Natural killer cell (primary cell): ENCODE measurements around the gene ZNF827. TPM values are rescaled to one million over a fixed set of nuclear protein-coding genes. Genes with fewer than 3 reads are reported as not detected.

Experiments
- ATAC-seq, 3 donors: fragments of 150-1000 bp in 2 of 3; fragments of 200-7000 bp in 1 of 3; cut with Tn5 transposase; 1 replicate in 1 of 3; 2 replicates in 2 of 3; pipeline ENCODE4 v1.10.0; 2021; ENCODE audit warnings: mild to moderate bottlenecking in 2 of 3, moderate library complexity in 2 of 3
- DNase-seq, 2 donors: peaks; one replicate each; pipeline versions ENCODE4 v3.0.0 to v3.0.0-alpha.2; 2013 to 2021; ENCODE audit warnings: mixed read lengths in 1 of 2
- H3K27ac ChIP-seq: one replicate; pipeline ENCODE4 v1.5.1; 2013; ENCODE audit warnings: mild to moderate bottlenecking, low read length
- H3K27me3 ChIP-seq: one replicate; pipeline ENCODE4 v1.6.1; 2013; ENCODE audit warnings: low read length; ENCODE audit not compliant: control insufficient read depth, insufficient read depth
- H3K36me3 ChIP-seq: one replicate; pipeline ENCODE4 v1.6.1; 2013; ENCODE audit warnings: low read length; ENCODE audit not compliant: control insufficient read depth, insufficient read depth
- H3K4me1 ChIP-seq: one replicate; pipeline ENCODE4 v1.6.1; 2013; ENCODE audit warnings: low read length; ENCODE audit not compliant: control insufficient read depth, insufficient read depth
- H3K4me3 ChIP-seq: one replicate; pipeline ENCODE4 v1.5.1; 2013; ENCODE audit warnings: low read length
- H3K9me3 ChIP-seq: one replicate; pipeline ENCODE4 v1.6.1; 2013; ENCODE audit warnings: low read length; ENCODE audit not compliant: control insufficient read depth, insufficient read depth
- H3K27ac Mint-ChIP-seq, 2 donors: one replicate each; pipeline ENCODE4 v1.8.0; 2022; ENCODE audit warnings: mild to moderate bottlenecking in 2 of 2, mixed read lengths in 2 of 2, moderate library complexity in 1 of 2
- H3K27me3 Mint-ChIP-seq, 2 donors: one replicate each; pipeline ENCODE4 v1.8.0; 2022; ENCODE audit warnings: low read depth in 2 of 2, mixed read lengths in 2 of 2
- H3K36me3 Mint-ChIP-seq: one replicate; pipeline ENCODE4 v1.8.0; 2022; ENCODE audit warnings: mixed read lengths
- H3K4me1 Mint-ChIP-seq, 2 donors: one replicate each; pipeline ENCODE4 v1.8.0; 2022; ENCODE audit warnings: mixed read lengths in 2 of 2
- H3K4me3 Mint-ChIP-seq: one replicate; pipeline ENCODE4 v1.8.0; 2022; ENCODE audit warnings: mild to moderate bottlenecking, moderate library complexity, mixed read lengths
- H3K9me3 Mint-ChIP-seq, 2 donors: one replicate each; pipeline ENCODE4 v1.8.0; 2022; ENCODE audit warnings: mixed read lengths in 2 of 2
- WGBS: methylation state at CpG from one replicate; pipeline ENCODE4 v1.1.7; 2013; ENCODE audit warnings: missing lambda C conversion rate; ENCODE audit not compliant: insufficient coverage; 5-methylcytosine and 5-hydroxymethylcytosine counted together
- intact Hi-C: fragments of 100-400 bp; cut with micrococcal nuclease; formaldehyde crosslinking; loops from one replicate; pipeline ENCODE4 v1.14.2; 2022
- total RNA-seq, 4 donors: library from RNA; stranded (reverse); fragments of 120-200 nt in 1 of 4; gene quantifications; one replicate each; pipeline versions ENCODE4 v1.2.3 to v1.2.4, GENCODE V29; 2013 to 2022
- TF ChIP-seq, protein P1 (sequence below): fragments of 200-600 bp; IDR thresholded peaks from one replicate; pipeline ENCODE4 v1.8.0; 2022; ENCODE audit warnings: antibody characterized with exemption

ZNF827 gene
- total RNA-seq, 3 donors from 2014 or later (not counting 1 experiment from before 2014, with no cell fraction given), result 25.8 to 35.5 (median 32.9) TPM

- ATAC-seq (no peak), DNase-seq (no peak)
- Mint-ChIP-seq H3K9me3 (no peaks in the 10 kb centered on the region), H3K4me3 (no peak overlapping the region), H3K4me1 (peaks cover 14 to 26% of the 10 kb centered on the region in 2 donors), H3K27ac (no peak overlapping the region), H3K27me3 (no peaks in the 10 kb centered on the region), H3K36me3 (peaks cover 6% of the 10 kb centered on the region)
- TF ChIP-seq, protein P1, sequence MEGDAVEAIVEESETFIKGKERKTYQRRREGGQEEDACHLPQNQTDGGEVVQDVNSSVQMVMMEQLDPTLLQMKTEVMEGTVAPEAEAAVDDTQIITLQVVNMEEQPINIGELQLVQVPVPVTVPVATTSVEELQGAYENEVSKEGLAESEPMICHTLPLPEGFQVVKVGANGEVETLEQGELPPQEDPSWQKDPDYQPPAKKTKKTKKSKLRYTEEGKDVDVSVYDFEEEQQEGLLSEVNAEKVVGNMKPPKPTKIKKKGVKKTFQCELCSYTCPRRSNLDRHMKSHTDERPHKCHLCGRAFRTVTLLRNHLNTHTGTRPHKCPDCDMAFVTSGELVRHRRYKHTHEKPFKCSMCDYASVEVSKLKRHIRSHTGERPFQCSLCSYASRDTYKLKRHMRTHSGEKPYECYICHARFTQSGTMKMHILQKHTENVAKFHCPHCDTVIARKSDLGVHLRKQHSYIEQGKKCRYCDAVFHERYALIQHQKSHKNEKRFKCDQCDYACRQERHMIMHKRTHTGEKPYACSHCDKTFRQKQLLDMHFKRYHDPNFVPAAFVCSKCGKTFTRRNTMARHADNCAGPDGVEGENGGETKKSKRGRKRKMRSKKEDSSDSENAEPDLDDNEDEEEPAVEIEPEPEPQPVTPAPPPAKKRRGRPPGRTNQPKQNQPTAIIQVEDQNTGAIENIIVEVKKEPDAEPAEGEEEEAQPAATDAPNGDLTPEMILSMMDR, result no peak
- peaks cover 7% of the 10 kb centered on the region for H3K4me1 ChIP-seq
- H3K27me3 ChIP-seq, result no peaks in the 10 kb centered on the region
- peaks cover 5% of the 10 kb centered on the region for H3K36me3 ChIP-seq
- 72% methylated on average over 7 of the region's 7 CpGs for WGBS
- intact Hi-C loops, result no loop called here
- H3K9me3 ChIP-seq, result no peaks in the 10 kb centered on the region
- no peak overlapping the region for H3K4me3 ChIP-seq
- no peak overlapping the region for H3K27ac ChIP-seq
Observed at GRCh38 chr4:145882604-145883003, 56.0 kb downstream of the ZNF827 start.

DNA sequence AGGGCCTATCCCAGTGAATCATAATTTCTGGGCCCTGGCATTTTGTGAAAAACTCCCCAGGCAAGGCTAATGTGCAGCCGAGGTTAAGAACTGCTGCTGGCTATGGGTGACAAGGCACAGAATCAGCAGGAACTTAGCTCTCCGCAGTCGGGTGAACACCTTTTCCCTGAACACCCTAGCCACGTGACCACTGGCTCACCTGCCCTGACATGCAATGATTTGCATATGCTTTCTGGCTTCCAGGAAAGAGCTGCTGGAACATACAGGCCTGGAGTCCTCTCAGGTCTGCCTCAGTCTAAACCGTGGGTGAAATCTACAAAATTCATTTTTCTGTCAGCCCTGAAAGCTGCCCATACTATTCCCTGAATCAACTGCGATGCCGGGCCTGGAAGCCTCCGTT is 56.6 kb downstream of the ZNF827 start:
- Histone ChIP-seq H3K27ac (no peak overlapping the region), H3K36me3 (peaks cover 7% of the 10 kb centered on the region), H3K9me3 (no peaks in the 10 kb centered on the region), H3K4me3 (no peak overlapping the region), H3K4me1 (peaks cover 7% of the 10 kb centered on the region), H3K27me3 (no peaks in the 10 kb centered on the region)
- DNase-seq, result no peak
- no peaks in the 10 kb centered on the region for H3K9me3 Mint-ChIP-seq
- TF ChIP-seq, protein P1, result no peak
- H3K4me1 Mint-ChIP-seq, result peaks cover 14 to 26% of the 10 kb centered on the region in 2 donors
- H3K4me3 Mint-ChIP-seq, result no peak overlapping the region
- no peak for ATAC-seq
- WGBS, result 44% methylated on average over 8 of the region's 8 CpGs
- H3K36me3 Mint-ChIP-seq, result peaks cover 6% of the 10 kb centered on the region
- intact Hi-C loops, result no loop called here
- no peak overlapping the region for H3K27ac Mint-ChIP-seq
- H3K27me3 Mint-ChIP-seq, result no peaks in the 10 kb centered on the region

DNA sequence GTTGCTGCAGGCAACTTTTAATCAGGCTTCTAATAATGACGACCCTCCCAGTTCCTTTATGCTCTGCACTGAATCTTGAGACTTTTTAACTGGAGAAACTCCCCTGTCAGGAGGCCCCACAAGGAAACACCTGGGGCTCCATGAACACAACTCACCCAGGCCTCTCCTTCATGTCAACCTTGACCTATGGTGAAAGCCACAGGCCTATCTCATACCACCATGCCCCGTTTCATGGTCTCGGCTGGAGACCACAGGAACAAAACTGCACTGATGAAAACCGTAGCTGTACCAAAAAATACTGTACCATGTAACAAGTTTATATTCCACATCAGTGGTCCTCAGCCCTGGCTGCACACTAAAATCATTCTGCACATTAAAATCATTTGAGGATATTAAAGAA is 57.0 kb downstream of the ZNF827 start:
- Histone ChIP-seq H3K9me3 (no peaks in the 10 kb centered on the region), H3K4me3 (no peak overlapping the region), H3K4me1 (peaks cover 7% of the 10 kb centered on the region), H3K27ac (no peak overlapping the region), H3K36me3 (peaks cover 7% of the 10 kb centered on the region), H3K27me3 (no peaks in the 10 kb centered on the region)
- 39% methylated on average over 4 of the region's 4 CpGs for WGBS
- Mint-ChIP-seq H3K36me3 (peaks cover 6% of the 10 kb centered on the region), H3K4me1 (peaks cover 14 to 26% of the 10 kb centered on the region in 2 donors), H3K4me3 (no peak overlapping the region), H3K9me3 (no peaks in the 10 kb centered on the region), H3K27ac (no peak overlapping the region), H3K27me3 (no peaks in the 10 kb centered on the region)
- TF ChIP-seq, protein P1, result no peak
- intact Hi-C loops, result no loop called here
- DNase-seq (no peak), ATAC-seq (no peak)

- Histone ChIP-seq H3K27ac (no peak overlapping the region), H3K27me3 (no peaks in the 10 kb centered on the region), H3K4me1 (peaks cover 7% of the 10 kb centered on the region), H3K9me3 (no peaks in the 10 kb centered on the region), H3K36me3 (peaks cover 10% of the 10 kb centered on the region), H3K4me3 (no peak overlapping the region)
- no peaks in the 10 kb centered on the region for H3K27me3 Mint-ChIP-seq
- peaks cover 14 to 26% of the 10 kb centered on the region in 2 donors for H3K4me1 Mint-ChIP-seq
- no peak overlapping the region for H3K4me3 Mint-ChIP-seq
- ATAC-seq, result no peak
- H3K27ac Mint-ChIP-seq, result no peak overlapping the region
- intact Hi-C loops, result no loop called here
- DNase-seq, result no peak
- peaks cover 4% of the 10 kb centered on the region for H3K36me3 Mint-ChIP-seq
- no peaks in the 10 kb centered on the region for H3K9me3 Mint-ChIP-seq
- WGBS, result 97% methylated on average over 9 of the region's 9 CpGs
- TF ChIP-seq, protein P1, result no peak
Observed at GRCh38 chr4:145880355-145880960, 58.2 kb downstream of the ZNF827 start.
